Body of pancreas (tissue), 4 donors: ENCODE measurements around the gene PPHLN1. TPM values are rescaled to one million over a fixed set of nuclear protein-coding genes. Genes with fewer than 3 reads are reported as not detected.
A peak's percentile ranks its signal among the peaks of the same experiment; 100 is the strongest.
"Not testable (repeated sequence)": the region's sequence is repeated elsewhere in the genome, so short reads cannot be mapped to it uniquely, and the experiment has no call there.

Experiments
- ATAC-seq: fragments of 150-250 bp; one replicate; pipeline ENCODE4 v1.9.1; 2016
- DNase-seq, 4 donors: peaks; one replicate each; pipeline ENCODE4 v3.0.0-alpha.2; 2019
- H3K27ac ChIP-seq, 4 donors: fragments of 200-600 bp; sonication (generic); 1 replicate in 3 of 4; 2 replicates in 1 of 4; pipeline versions ENCODE4 v1.5.1 to v1.6.1; 2016 to 2019; ENCODE audit warnings: mild to moderate bottlenecking in 1 of 4, mixed read lengths in 1 of 4, moderate library complexity in 1 of 4
- H3K27me3 ChIP-seq, 2 donors: fragments of 200-600 bp; sonication (generic); one replicate each; pipeline ENCODE4 v1.6.0; 2016; ENCODE audit warnings: mild to moderate bottlenecking in 1 of 2
- H3K36me3 ChIP-seq, 2 donors: fragments of 200-600 bp; sonication (generic); replicated peaks in 1 of 2; 2 replicates each; pipeline ENCODE4 v1.5.1; 2016; ENCODE audit warnings: low read depth in 2 of 2; ENCODE audit not compliant: insufficient read depth in 1 of 2
- H3K4me1 ChIP-seq: fragments of 200-600 bp; sonication (generic); one replicate; pipeline ENCODE4 v1.6.0; 2016
- H3K4me3 ChIP-seq, 2 donors: fragments of 200-600 bp; sonication (generic); 1 replicate in 1 of 2; 2 replicates in 1 of 2; pipeline ENCODE4 v1.5.1; 2016 to 2019
- H3K9me3 ChIP-seq, 3 donors: fragments of 200-600 bp; sonication (generic); 1 replicate in 2 of 3; 2 replicates in 1 of 3; pipeline ENCODE4 v1.5.1; 2016
- POLR2A ChIP-seq, 3 donors: fragments of 450-650 bp; IDR thresholded peaks; one replicate each; pipeline ENCODE4 v1.6.1; 2016; ENCODE audit warnings: antibody characterized with exemption in 3 of 3, mild to moderate bottlenecking in 2 of 3
- WGBS, 2 donors: methylation state at CpG; one replicate each; pipeline ENCODE4 v1.1.5; 2017; 5-methylcytosine and 5-hydroxymethylcytosine counted together
- intact Hi-C: fragments of 100-400 bp; cut with DNase I; formaldehyde crosslinking; loops from one replicate; pipeline ENCODE4 v1.15.1; 2023
- total RNA-seq, 2 donors: library from RNA; depleted of rRNA; stranded (reverse); fragments of >200 nt; gene quantifications; one replicate each; pipeline ENCODE4 v1.1.0, GENCODE V29; 2016
- TF ChIP-seq, protein P1 (sequence below), 7 experiments: fragments of 450-650 bp in 4 of 7; fragments of 200-600 bp in 3 of 7; sonication (generic) in 3 of 7; IDR thresholded peaks; one replicate each; pipeline ENCODE4 v1.5.1; 2016 to 2019; ENCODE audit warnings: antibody characterized with exemption in 7 of 7

The PPHLN1 gene
- total RNA-seq, 2 donors from 2014 or later, result 20.8 to 30.1 TPM

DNA sequence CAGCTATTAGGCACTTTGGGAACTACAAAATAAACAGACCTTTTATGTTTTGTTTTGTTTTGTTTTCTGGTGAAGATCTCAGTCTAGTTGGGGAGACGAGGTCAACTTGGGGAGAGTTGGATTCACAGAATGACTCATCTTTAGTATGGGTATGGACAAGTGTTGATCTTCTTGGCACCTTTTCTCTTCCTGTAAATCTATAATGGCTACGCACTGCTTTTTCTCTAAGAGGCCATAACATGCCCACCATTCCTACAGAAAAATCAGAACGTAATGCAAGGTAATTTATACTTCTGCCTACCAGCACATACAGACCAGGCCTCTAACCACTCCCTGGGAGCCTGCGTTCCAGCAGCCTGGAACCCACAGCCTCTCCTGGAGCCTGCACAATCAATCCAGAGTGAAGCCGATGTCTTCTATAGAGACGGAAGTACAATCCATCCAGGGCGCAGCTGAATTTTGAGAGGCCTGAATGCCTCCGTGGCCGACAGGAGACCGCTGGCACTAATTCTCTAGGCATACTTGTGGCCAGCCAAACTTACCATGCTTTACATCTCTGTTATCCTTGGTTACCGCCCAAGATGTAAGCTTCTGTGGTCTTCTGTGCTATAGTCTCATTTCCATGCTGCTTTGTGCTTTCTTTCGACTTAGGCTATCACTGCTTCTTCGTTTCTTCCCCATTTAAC lies 717 bp downstream of the PPHLN1 start:
- H3K36me3 ChIP-seq, result no peaks in the 10 kb centered on the region
- no peaks in the 10 kb centered on the region for H3K9me3 ChIP-seq
- H3K4me1 ChIP-seq, result peaks cover 44% of the 10 kb centered on the region
- H3K27ac ChIP-seq, result peak overlapping the region; percentile 57 to 84 (median 74)
- no peak for ATAC-seq
- peak in 2 of 4 donors; percentile 7 to 13 for DNase-seq
- peak overlapping the region; percentile 13 to 85 for H3K4me3 ChIP-seq
- TF ChIP-seq, protein P1, sequence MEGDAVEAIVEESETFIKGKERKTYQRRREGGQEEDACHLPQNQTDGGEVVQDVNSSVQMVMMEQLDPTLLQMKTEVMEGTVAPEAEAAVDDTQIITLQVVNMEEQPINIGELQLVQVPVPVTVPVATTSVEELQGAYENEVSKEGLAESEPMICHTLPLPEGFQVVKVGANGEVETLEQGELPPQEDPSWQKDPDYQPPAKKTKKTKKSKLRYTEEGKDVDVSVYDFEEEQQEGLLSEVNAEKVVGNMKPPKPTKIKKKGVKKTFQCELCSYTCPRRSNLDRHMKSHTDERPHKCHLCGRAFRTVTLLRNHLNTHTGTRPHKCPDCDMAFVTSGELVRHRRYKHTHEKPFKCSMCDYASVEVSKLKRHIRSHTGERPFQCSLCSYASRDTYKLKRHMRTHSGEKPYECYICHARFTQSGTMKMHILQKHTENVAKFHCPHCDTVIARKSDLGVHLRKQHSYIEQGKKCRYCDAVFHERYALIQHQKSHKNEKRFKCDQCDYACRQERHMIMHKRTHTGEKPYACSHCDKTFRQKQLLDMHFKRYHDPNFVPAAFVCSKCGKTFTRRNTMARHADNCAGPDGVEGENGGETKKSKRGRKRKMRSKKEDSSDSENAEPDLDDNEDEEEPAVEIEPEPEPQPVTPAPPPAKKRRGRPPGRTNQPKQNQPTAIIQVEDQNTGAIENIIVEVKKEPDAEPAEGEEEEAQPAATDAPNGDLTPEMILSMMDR (IDR thresholded peaks at IDR 0.05), result no peak
- no peak for TF ChIP-seq POLR2A (IDR thresholded peaks at IDR 0.05)
- 3 to 4% methylated on average over 13 of the region's 13 CpGs for WGBS, 2 donors
- intact Hi-C loops, result loop anchor here (5.0 kb wide), 1 partner anchor 194 kb away; no protein-coding TSS in a partner anchor
- H3K27me3 ChIP-seq, result no peaks in the 10 kb centered on the region

DNA sequence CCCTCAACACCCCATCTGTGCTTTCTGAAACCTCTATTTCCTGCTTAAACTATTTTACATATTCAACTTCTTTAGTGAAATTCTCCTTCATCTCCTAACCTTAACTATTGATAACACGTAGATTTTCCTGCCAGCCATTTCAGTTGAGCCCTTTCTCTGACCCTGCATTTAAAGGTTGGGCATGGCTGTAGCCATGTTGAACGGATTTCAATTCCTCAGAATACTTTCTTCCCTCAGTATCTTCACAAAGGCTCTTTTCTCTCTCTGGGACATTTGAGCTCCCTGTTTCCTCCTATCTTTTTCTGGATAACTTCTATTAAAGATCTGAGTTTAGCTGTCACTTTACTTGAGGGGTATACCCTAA lies 1.2 kb downstream of the PPHLN1 start:
- peaks cover 49% of the 10 kb centered on the region for H3K4me1 ChIP-seq
- no peaks in the 10 kb centered on the region for H3K27me3 ChIP-seq
- H3K9me3 ChIP-seq, result no peaks in the 10 kb centered on the region
- TF ChIP-seq, protein P1 (IDR thresholded peaks at IDR 0.05), result no peak
- no peak for TF ChIP-seq POLR2A (IDR thresholded peaks at IDR 0.05)
- H3K36me3 ChIP-seq, result no peaks in the 10 kb centered on the region
- DNase-seq, result no peak
- intact Hi-C loops, result loop anchor here (5.0 kb wide), 1 partner anchor 195 kb away; no protein-coding TSS in a partner anchor
- H3K4me3 ChIP-seq, result no peak overlapping the region
- WGBS, 2 donors, result 33 to 44% methylated on average over 2 of the region's 2 CpGs
- H3K27ac ChIP-seq, result peak overlapping the region in 1 of 4 donors; percentile 84
- ATAC-seq, result no peak

DNA sequence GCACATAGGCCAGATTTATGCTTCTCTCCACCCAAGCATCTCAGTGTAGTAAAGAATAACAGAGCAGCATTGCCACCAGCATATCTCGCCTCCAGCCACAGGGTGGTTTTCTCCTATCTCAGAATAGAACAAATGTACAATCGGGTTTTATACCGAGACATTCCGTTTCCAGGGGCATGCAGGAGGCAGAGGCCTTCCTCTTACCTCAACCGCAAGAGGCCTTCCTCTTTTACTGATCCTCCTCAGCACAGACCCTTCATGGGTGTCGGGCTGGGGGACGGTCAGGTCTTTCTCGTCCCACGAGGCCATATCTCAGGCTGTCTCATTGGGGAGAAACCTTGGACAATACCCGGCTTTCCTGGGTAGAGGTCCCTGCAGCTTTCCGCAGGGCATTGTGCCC lies 4.1 kb downstream of the PPHLN1 start:
- H3K4me3 ChIP-seq, H3K27ac ChIP-seq, ATAC-seq, DNase-seq, intact Hi-C loops, H3K36me3 ChIP-seq, H3K27me3 ChIP-seq, H3K9me3 ChIP-seq: not testable (repeated sequence)
- whole genome bisulfite sequencing, 2 donors, result 70 to 84% methylated on average over 11 of the region's 11 CpGs
- H3K4me1 ChIP-seq, result peaks cover 23% of the 10 kb centered on the region

DNA sequence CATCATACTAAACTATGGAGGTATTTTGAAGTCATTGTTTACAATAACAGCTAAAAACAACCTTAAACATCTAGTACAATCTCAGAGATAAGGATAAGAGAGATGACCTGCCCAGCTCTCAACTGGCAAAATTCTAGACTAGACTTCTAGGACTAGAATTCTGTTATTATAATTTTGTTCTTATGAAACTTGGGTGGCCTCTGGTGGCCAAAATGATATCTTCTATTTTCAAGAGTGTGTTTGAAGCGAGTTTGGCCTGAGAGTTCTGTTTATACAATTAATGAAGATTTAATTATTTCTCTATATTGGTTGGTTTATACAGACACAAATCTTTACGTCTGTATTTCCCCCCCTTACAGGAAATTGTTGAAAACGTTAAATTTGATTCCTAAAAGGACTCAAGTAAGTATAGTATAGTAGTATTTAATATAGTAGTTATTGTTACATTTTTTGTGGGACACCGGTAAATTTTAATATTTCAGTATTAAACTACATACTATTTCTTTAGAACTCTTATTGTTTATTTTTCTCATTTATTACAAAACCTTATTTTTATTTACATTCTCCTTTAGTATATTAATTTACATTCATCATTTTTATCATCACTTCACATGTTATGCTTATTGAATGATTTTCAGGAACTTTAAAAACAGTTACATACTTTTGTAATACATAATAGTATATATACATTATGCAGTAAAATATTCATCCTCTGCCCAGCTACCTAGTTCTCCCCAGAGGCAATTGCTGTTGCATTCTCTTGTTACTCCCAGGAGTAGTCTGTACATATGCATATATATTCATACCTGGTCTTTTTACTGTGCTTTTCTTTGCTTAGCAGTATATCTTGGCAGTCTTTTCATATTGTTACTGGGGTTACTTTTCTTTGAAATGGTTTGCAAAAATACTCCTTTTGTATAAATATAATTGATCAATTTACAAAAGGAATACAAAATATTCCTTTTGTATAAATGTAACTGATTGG lies 6.6 kb downstream of the PPHLN1 start:
- TF ChIP-seq, protein P1 (IDR thresholded peaks at IDR 0.05), result peak; percentile 47 to 75 (median 66)
- no peak for TF ChIP-seq POLR2A (IDR thresholded peaks at IDR 0.05)
- DNase-seq, result peak; percentile 25 to 51 (median 41)
- H3K9me3 ChIP-seq, result no peaks in the 10 kb centered on the region
- peaks cover 0 to 6% of the 10 kb centered on the region in 2 donors for H3K36me3 ChIP-seq
- no peak overlapping the region for H3K27ac ChIP-seq
- peak; percentile 64 for ATAC-seq
- no peak overlapping the region for H3K4me3 ChIP-seq
- peaks cover 10% of the 10 kb centered on the region for H3K4me1 ChIP-seq
- no peaks in the 10 kb centered on the region for H3K27me3 ChIP-seq
- intact Hi-C loops, result no loop called here
- WGBS, 2 donors, result 21 to 28% methylated on average over 4 of the region's 4 CpGs

DNA sequence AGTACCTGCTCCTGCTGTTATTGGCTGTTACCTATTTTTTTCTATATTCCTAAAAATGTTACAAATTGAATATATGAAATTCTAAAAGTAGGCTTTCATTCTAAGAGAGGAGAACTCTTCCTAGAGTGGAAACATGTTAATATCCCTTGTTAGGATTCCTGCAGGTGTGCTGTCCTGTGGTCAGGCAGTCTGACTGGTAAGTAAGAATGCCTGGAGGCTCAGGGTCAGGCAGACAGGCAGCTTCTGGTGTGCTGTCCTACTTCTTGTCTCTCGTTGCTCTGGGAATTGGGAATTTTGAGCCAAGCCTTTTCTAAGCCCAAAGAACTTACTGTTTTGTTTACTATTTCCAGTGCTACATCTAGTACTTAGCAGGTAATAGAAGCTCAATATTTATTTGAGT lies 10.3 kb downstream of the PPHLN1 start:
- Histone ChIP-seq H3K4me3 (no peak overlapping the region), H3K36me3 (peaks cover 0 to 6% of the 10 kb centered on the region in 2 donors), H3K27me3 (no peaks in the 10 kb centered on the region), H3K27ac (no peak overlapping the region), H3K4me1 (peaks cover 5% of the 10 kb centered on the region), H3K9me3 (no peaks in the 10 kb centered on the region)
- TF ChIP-seq, protein P1 (IDR thresholded peaks at IDR 0.05), result no peak
- no peak for TF ChIP-seq POLR2A (IDR thresholded peaks at IDR 0.05)
- ATAC-seq (no peak), DNase-seq (no peak)
- intact Hi-C loops, result no loop called here
- 56 to 67% methylated on average over 1 of the region's 1 CpG for WGBS, 2 donors
